Measurements from ENCODE around the gene PHLDA2.

PHLDA2 gene

DNA sequence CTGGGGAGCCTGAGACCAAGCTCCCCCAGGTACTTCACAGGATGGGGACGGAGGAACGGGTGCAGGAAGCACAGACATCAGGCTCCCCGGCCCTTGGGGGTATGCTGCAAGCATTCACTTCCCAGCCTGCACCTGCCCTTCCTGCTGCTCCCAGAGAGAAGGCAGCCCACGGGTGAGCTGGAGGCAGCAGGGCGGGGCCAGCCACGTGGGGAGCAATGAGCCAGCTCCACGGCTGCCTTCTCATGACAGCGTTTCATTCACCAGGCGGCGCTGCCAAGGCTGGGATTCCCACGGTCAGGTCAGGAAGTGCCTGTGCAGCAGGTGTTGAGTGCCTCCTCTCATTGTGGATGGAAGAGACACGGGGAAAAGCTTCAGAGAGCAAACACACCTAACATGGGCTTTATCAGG lies 14.5 kb upstream of the PHLDA2 start:
- TF ChIP-seq POLR2AphosphoS5 (IDR thresholded peaks at IDR 0.05; ENCODE audit: low read depth, low read length): peak; percentile 17; the same call in 1 of the 2 replicates
- TF ChIP-seq SIN3A (IDR thresholded peaks at IDR 0.05; ENCODE audit: borderline replicate concordance, insufficient read depth, low read length): no peak

GRCh38 chr11:2942872-2943710 lies 13.9 kb upstream of the PHLDA2 start:
- TF ChIP-seq, protein P1, sequence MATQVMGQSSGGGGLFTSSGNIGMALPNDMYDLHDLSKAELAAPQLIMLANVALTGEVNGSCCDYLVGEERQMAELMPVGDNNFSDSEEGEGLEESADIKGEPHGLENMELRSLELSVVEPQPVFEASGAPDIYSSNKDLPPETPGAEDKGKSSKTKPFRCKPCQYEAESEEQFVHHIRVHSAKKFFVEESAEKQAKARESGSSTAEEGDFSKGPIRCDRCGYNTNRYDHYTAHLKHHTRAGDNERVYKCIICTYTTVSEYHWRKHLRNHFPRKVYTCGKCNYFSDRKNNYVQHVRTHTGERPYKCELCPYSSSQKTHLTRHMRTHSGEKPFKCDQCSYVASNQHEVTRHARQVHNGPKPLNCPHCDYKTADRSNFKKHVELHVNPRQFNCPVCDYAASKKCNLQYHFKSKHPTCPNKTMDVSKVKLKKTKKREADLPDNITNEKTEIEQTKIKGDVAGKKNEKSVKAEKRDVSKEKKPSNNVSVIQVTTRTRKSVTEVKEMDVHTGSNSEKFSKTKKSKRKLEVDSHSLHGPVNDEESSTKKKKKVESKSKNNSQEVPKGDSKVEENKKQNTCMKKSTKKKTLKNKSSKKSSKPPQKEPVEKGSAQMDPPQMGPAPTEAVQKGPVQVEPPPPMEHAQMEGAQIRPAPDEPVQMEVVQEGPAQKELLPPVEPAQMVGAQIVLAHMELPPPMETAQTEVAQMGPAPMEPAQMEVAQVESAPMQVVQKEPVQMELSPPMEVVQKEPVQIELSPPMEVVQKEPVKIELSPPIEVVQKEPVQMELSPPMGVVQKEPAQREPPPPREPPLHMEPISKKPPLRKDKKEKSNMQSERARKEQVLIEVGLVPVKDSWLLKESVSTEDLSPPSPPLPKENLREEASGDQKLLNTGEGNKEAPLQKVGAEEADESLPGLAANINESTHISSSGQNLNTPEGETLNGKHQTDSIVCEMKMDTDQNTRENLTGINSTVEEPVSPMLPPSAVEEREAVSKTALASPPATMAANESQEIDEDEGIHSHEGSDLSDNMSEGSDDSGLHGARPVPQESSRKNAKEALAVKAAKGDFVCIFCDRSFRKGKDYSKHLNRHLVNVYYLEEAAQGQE (IDR thresholded peaks at IDR 0.05; ENCODE audit: insufficient read depth in 1 of 2, low read depth in 2 of 2, low read length in 2 of 2): no peak
- TF ChIP-seq TAF1 (IDR thresholded peaks at IDR 0.05; ENCODE audit: borderline replicate concordance, insufficient read depth, low read length): no peak
- no peak for TF ChIP-seq FOXP2 (optimal IDR thresholded peaks at IDR 0.05; ENCODE audit: borderline replicate concordance, extremely low read depth, extremely low read length, insufficient read depth)
- TF ChIP-seq POLR2AphosphoS5 (IDR thresholded peaks at IDR 0.05; ENCODE audit: low read depth, low read length): no peak
- no peak for TF ChIP-seq SIN3A (IDR thresholded peaks at IDR 0.05; ENCODE audit: borderline replicate concordance, insufficient read depth, low read length)

GRCh38 chr11:2942447-2942846 lies 13.2 kb upstream of the PHLDA2 start:
- TF ChIP-seq, protein P1 (IDR thresholded peaks at IDR 0.05; ENCODE audit: insufficient read depth in 1 of 2, low read depth in 2 of 2, low read length in 2 of 2): no peak
- TF ChIP-seq POLR2AphosphoS5 (IDR thresholded peaks at IDR 0.05; ENCODE audit: low read depth, low read length) (no peak), SIN3A (IDR thresholded peaks at IDR 0.05; ENCODE audit: borderline replicate concordance, insufficient read depth, low read length) (no peak)

DNA sequence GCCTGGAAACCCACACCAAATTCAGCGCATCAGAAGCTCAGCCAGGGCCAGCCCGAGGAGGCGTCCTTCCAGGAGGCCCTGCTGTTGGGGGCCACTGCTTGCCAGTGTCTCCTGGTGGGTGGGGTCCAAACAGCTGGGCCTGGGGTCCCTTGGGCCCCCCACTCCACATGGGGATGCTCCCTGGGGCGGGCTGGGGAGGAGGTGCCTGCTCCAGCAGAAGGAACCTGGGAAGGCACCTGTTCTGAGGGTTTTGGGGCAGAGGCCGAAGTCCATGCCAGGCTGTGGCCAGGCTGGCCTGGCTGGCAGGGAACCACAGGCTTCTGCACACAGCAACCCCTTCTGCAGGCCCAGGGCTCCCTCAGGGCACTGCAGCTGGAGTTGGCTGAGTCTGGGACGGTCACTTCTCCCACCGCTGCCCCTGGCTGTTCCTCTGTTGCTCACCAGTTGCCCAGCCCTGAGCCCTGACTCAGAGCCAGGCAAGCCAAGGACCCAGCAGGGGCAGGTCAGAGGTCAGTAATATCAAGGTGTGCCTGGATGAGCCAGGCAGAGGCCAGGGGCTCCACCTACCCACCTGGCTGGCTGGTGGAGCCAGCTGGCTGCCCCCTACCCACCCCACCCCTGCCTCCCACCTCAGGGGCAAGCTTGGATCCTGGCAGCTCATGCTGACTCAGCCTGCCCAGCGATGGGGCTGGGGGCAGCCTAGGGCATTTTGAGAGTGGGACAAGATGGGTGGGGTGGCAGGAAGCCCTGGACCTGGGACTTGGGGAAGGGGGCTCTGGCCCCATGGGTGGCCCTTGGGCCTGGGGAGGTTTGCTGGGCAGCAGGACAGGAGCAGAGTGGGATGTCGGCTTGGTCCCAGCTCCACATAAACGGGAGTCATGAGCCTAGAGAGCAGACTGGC lies 12.0 kb upstream of the PHLDA2 start:
- TF ChIP-seq, protein P1 (IDR thresholded peaks at IDR 0.05; ENCODE audit: insufficient read depth in 1 of 2, low read depth in 2 of 2, low read length in 2 of 2): no peak
- TF ChIP-seq POLR2AphosphoS5 (IDR thresholded peaks at IDR 0.05; ENCODE audit: low read depth, low read length): 0 out of 2 replicates have a peak, but pooled peaks have one; percentile 30
- no peak for TF ChIP-seq TAF1 (IDR thresholded peaks at IDR 0.05; ENCODE audit: borderline replicate concordance, insufficient read depth, low read length)

GRCh38 chr11:2940147-2940920 lies 11.1 kb upstream of the PHLDA2 start:
- TF ChIP-seq FOXP2 (optimal IDR thresholded peaks at IDR 0.05; ENCODE audit: borderline replicate concordance, extremely low read depth, extremely low read length, insufficient read depth) (peak; percentile 5), POLR2AphosphoS5 (IDR thresholded peaks at IDR 0.05; ENCODE audit: low read depth, low read length) (no peak)

All from PFSK-1 (cell line).